ENCODE data around the gene RNU5D-1. TPM values are rescaled to one million over a fixed set of nuclear protein-coding genes. Genes with fewer than 3 reads are reported as not detected.
A peak's percentile ranks its signal among the peaks of the same experiment; 100 is the strongest.
"Not testable (repeated sequence)": the region's sequence is repeated elsewhere in the genome, so short reads cannot be mapped to it uniquely, and the experiment has no call there.

The RNU5D-1 gene
- total and polyA plus RNA-seq, 7 experiments from 2014 or later: not detected

DNA sequence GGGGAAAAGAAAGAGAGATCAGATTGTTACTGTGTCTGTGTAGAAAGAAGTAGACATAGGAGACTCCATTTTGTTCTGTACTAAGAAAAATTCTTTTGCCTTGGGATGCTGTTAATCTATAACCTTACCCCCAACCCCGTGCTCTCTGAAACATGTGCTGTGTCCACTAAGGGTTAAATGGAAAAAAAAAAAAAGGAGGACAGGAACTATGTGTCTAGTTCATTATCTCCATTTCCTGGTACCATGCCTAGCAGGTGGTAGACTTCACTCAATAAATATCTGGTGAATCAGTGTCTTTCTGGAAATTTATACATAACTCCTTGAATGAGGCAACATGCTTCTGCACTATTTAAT lies 8.0 kb upstream of the RNU5D-1 start:
- H3K9me3 ChIP-seq (ENCODE audit: control insufficient read depth in 2 of 3, low read length in 3 of 3); DNase-seq; H3K4me1 ChIP-seq (ENCODE audit: control insufficient read depth in 2 of 2, insufficient read depth in 2 of 2, low read length in 2 of 2); H3K36me3 Mint-ChIP-seq; H3K9me3 Mint-ChIP-seq; ATAC-seq; H3K27me3 Mint-ChIP-seq; H3K36me3 ChIP-seq (ENCODE audit: control insufficient read depth in 2 of 3, insufficient read depth in 3 of 3, low read length in 3 of 3); CTCF ChIA-PET; H3K27me3 ChIP-seq (ENCODE audit: control insufficient read depth in 2 of 2, insufficient read depth in 2 of 2, low read length in 2 of 2): not testable (repeated sequence)
- H3K27ac Mint-ChIP-seq: peak overlapping the region; percentile 86 to 97 (median 95)
- H3K4me3 Mint-ChIP-seq: peak overlapping the region; percentile 84 to 99 (median 94)
- intact Hi-C loops (cut with micrococcal nuclease): loop anchor here (1.0 to 5.0 kb wide), 15 partner anchors 8 to 948 kb away; partner anchors contain the start of genes MUTYH (in 2 of the 2), RNU5D-1 (in 2 of the 2), RPS8 (in 2 of the 2) and TOE1 (in 2 of the 2)
- peak overlapping the region; percentile 84 for H3K27ac ChIP-seq (ENCODE audit: low read depth, low read length)
- H3K4me1 Mint-ChIP-seq: peaks cover 9 to 34% (median 19%) of the 10 kb centered on the region in 7 donors
- peak overlapping the region; percentile 79 for H3K4me3 ChIP-seq (ENCODE audit: low read length)
- POLR2A ChIA-PET: interaction anchor here (0.6 to 1.6 kb wide), 6 partner anchors 17 to 1145 kb away, joined by 3 to 6 read pairs (median 4); partner anchors contain the start of gene PRDX1

DNA sequence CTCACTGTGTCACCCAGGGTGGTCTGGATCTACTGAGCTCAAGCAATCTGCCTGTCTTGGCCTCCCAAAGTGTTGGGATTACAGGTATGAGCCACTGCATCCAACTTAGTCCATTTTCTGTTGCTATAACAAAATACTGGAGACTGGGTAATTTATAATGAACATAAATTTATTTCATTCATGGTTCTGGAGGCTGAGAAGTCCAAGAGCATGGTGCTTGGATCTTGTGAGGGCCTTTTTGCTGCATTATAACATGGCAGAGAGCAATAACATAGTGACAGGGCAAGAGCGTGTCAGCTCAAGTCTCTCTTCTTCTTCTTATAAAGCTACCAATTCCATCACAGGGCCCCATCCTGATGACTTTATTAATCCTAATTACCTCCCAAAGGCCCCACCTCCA lies 5.0 kb upstream of the RNU5D-1 start:
- peaks cover 0 to 2% (median 0%) of the 10 kb centered on the region in 11 donors for H3K9me3 Mint-ChIP-seq
- intact Hi-C loops (cut with micrococcal nuclease): loop anchor here in 1 of 2 donors (5.0 kb wide), 2 partner anchors 379 to 951 kb away; partner anchors contain the start of genes ERI3, GPBP1L1 and TMEM69
- H3K27ac Mint-ChIP-seq: peak overlapping the region in 1 of 9 donors; percentile 0

DNA sequence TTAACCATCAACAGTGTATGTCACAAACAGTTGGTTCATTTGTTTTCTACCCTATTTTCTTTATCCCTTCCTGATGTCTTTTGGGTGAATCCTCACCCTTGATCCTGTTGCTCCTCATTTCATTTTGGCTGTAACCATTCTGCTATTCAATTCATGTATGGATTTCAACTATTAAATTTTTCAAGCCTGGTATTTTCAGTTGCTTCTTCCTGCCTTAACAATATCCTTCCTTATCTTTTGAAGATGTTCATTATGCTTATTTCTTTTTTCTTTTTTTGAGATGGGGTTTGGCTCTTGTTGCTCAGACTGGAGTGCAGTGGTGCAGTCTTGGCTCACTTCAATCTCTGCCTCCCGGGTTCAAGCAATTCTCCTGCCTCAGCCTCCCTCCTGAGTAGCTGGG lies 2.8 kb upstream of the RNU5D-1 start:
- no peaks in the 10 kb centered on the region for H3K36me3 ChIP-seq (ENCODE audit: control insufficient read depth in 2 of 3, insufficient read depth in 3 of 3, low read length in 3 of 3)
- ChIA-PET POLR2A (interaction anchor here (0.7 to 9.5 kb wide), 5 partner anchors 17 to 280 kb away, joined by 3 to 239 read pairs (median 6); partner anchors contain the start of gene RPS8), CTCF (interaction anchor here (0.8 to 1.5 kb wide), 3 partner anchors 16 to 41 kb away, joined by 3 to 5 read pairs (median 3); partner anchors contain the start of gene RPS8)
- DNase-seq (no peak), ATAC-seq (no peak)
- H3K4me1 ChIP-seq (ENCODE audit: control insufficient read depth in 2 of 2, insufficient read depth in 2 of 2, low read length in 2 of 2): peaks cover 10 to 13% of the 10 kb centered on the region in 2 donors
- no peaks in the 10 kb centered on the region for H3K36me3 Mint-ChIP-seq
- peak overlapping the region in 3 of 9 donors; percentile 41 to 69 (median 43) for H3K27ac Mint-ChIP-seq
- H3K27ac ChIP-seq (ENCODE audit: low read depth, low read length): no peak overlapping the region
- peaks cover 6 to 43% (median 31%) of the 10 kb centered on the region in 7 donors for H3K4me1 Mint-ChIP-seq
- H3K9me3 Mint-ChIP-seq: peaks cover 0 to 5% (median 0%) of the 10 kb centered on the region in 11 donors
- no peak overlapping the region for H3K4me3 Mint-ChIP-seq
- intact Hi-C loops (cut with micrococcal nuclease): loop anchor here in 1 of 2 donors (5.0 kb wide), 1 partner anchor 474 kb away; the partner anchor contains the start of gene ZSWIM5
- H3K4me3 ChIP-seq (ENCODE audit: low read length): no peak overlapping the region
- no peaks in the 10 kb centered on the region for H3K9me3 ChIP-seq (ENCODE audit: control insufficient read depth in 2 of 3, low read length in 3 of 3)
- no peaks in the 10 kb centered on the region for H3K27me3 Mint-ChIP-seq
- H3K27me3 ChIP-seq (ENCODE audit: control insufficient read depth in 2 of 2, insufficient read depth in 2 of 2, low read length in 2 of 2): no peaks in the 10 kb centered on the region

More for the DNA sequence above, 5.0 kb upstream of the RNU5D-1 start:
- H3K4me3 ChIP-seq (ENCODE audit: low read length): no peak overlapping the region
- Mint-ChIP-seq H3K27me3 (no peaks in the 10 kb centered on the region), H3K36me3 (peaks cover 0 to 3% (median 0%) of the 10 kb centered on the region in 5 donors), H3K4me3 (no peak overlapping the region), H3K4me1 (peaks cover 12 to 46% (median 38%) of the 10 kb centered on the region in 7 donors)
- DNase-seq (no peak), ATAC-seq (no peak)
- no peak overlapping the region for H3K27ac ChIP-seq (ENCODE audit: low read depth, low read length)
- ChIA-PET POLR2A (interaction anchor here (1.2 to 1.5 kb wide), 4 partner anchors 11 to 276 kb away, joined by 3 to 5 read pairs (median 4); partner anchors contain the start of genes HECTD3 and UROD), CTCF (no interaction called here)
- H3K36me3 ChIP-seq (ENCODE audit: control insufficient read depth in 2 of 3, insufficient read depth in 3 of 3, low read length in 3 of 3): no peaks in the 10 kb centered on the region
- H3K4me1 ChIP-seq (ENCODE audit: control insufficient read depth in 2 of 2, insufficient read depth in 2 of 2, low read length in 2 of 2): peaks cover 9 to 13% of the 10 kb centered on the region in 2 donors
- no peaks in the 10 kb centered on the region for H3K9me3 ChIP-seq (ENCODE audit: control insufficient read depth in 2 of 3, low read length in 3 of 3)
- H3K27me3 ChIP-seq (ENCODE audit: control insufficient read depth in 2 of 2, insufficient read depth in 2 of 2, low read length in 2 of 2): no peaks in the 10 kb centered on the region

DNA sequence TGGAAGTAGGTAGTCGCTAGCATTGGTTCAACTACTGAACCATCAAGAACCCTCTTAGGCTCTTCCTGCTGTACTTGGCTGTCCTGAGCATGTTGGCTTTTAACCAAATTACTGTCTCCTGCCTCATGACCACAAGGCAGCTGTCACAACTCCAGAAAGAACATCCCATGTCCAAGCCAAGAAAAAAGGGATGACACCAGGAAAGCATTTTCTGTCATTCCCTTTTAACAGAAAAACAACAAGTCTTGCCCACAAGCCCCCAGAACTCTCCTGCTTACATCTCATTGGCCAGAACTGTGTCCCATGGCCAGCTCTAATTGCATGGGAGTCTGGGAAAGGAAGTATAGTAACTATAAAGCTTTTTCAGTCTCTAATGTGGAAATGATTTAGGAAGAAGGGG lies 2.4 kb upstream of the RNU5D-1 start:
- Histone ChIP-seq H3K9me3 (ENCODE audit: control insufficient read depth in 2 of 3, low read length in 3 of 3) (no peaks in the 10 kb centered on the region), H3K27me3 (ENCODE audit: control insufficient read depth in 2 of 2, insufficient read depth in 2 of 2, low read length in 2 of 2) (no peaks in the 10 kb centered on the region), H3K4me3 (ENCODE audit: low read length) (no peak overlapping the region), H3K36me3 (ENCODE audit: control insufficient read depth in 2 of 3, insufficient read depth in 3 of 3, low read length in 3 of 3) (no peaks in the 10 kb centered on the region), H3K4me1 (ENCODE audit: control insufficient read depth in 2 of 2, insufficient read depth in 2 of 2, low read length in 2 of 2) (peaks cover 10 to 13% of the 10 kb centered on the region in 2 donors), H3K27ac (ENCODE audit: low read depth, low read length) (no peak overlapping the region)
- H3K4me3 Mint-ChIP-seq: no peak overlapping the region
- DNase-seq (no peak), ATAC-seq (no peak)
- CTCF ChIA-PET: interaction anchor here (0.7 to 1.5 kb wide), 5 partner anchors 18 to 767 kb away, joined by 3 to 5 read pairs (median 3); partner anchors contain the start of genes CCDC163, MMACHC and RPS8
- peaks cover 0 to 5% (median 0%) of the 10 kb centered on the region in 11 donors for H3K9me3 Mint-ChIP-seq
- intact Hi-C loops (cut with micrococcal nuclease): loop anchor here in 1 of 2 donors (5.0 kb wide), 1 partner anchor 474 kb away; the partner anchor contains the start of gene ZSWIM5
- H3K27ac Mint-ChIP-seq: peak overlapping the region in 1 of 9 donors; percentile 43
- POLR2A ChIA-PET: interaction anchor here (0.7 to 9.5 kb wide), 7 partner anchors 16 to 88 kb away, joined by 3 to 239 read pairs (median 5); partner anchors contain the start of genes PLK3 and RPS8
- peaks cover 6 to 44% (median 32%) of the 10 kb centered on the region in 7 donors for H3K4me1 Mint-ChIP-seq
- no peaks in the 10 kb centered on the region for H3K36me3 Mint-ChIP-seq
- H3K27me3 Mint-ChIP-seq: no peaks in the 10 kb centered on the region

DNA sequence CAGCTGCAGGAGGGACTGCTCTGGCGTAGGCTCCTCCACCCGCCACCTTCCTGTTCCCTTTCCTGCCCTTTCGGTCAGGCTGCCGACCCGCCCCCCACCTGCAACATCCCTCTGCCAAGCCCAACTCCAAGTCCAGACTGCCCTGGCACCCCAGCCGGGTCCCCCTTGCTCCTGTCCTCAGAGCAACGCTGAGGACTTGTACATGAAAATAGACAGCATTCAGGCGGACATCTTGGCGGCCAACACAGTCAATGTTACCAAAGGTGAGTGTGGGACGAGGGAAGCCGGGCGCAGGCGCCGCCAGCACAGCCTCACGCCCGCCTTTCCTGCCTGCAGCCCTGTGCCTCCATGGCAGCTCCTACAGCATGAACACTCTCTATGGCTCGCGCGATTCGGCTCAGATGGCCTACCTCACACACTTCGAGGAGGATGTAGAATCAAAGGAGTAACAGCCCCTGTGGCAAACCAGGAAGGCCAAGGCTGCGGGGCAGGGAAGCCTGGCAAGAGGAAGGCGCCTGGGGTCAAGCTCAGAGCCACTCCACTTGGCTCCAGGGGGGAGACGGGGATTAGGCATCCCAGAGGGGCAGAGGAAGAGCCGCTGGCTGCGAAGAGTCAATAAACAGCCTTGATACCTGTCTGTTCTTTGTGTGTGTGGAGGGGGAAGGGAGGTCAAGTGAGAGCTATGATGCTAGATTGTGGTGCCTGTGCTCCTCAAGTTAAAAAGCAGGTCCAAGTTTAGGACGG lies 5.8 kb downstream of the RNU5D-1 start:
- Histone ChIP-seq H3K4me3 (ENCODE audit: low read length) (no peak overlapping the region), H3K4me1 (ENCODE audit: control insufficient read depth in 2 of 2, insufficient read depth in 2 of 2, low read length in 2 of 2) (peaks cover 24 to 49% of the 10 kb centered on the region in 2 donors), H3K27me3 (ENCODE audit: control insufficient read depth in 2 of 2, insufficient read depth in 2 of 2, low read length in 2 of 2) (no peaks in the 10 kb centered on the region), H3K9me3 (ENCODE audit: control insufficient read depth in 2 of 3, low read length in 3 of 3) (no peaks in the 10 kb centered on the region), H3K27ac (ENCODE audit: low read depth, low read length) (peak overlapping the region; percentile 72), H3K36me3 (ENCODE audit: control insufficient read depth in 2 of 3, insufficient read depth in 3 of 3, low read length in 3 of 3) (no peaks in the 10 kb centered on the region)
- DNase-seq: no peak
- intact Hi-C loops (cut with micrococcal nuclease): loop anchor here in 1 of 2 donors (5.0 kb wide), 1 partner anchor 262 kb away; the partner anchor contains the start of gene EIF2B3
- peak overlapping the region; percentile 39 to 93 (median 87) for H3K27ac Mint-ChIP-seq
- H3K9me3 Mint-ChIP-seq: peaks cover 0 to 4% (median 0%) of the 10 kb centered on the region in 11 donors
- CTCF ChIA-PET: no interaction called here
- H3K27me3 Mint-ChIP-seq: no peaks in the 10 kb centered on the region
- POLR2A ChIA-PET: interaction anchor here (0.6 to 9.5 kb wide), 9 partner anchors 8 to 1437 kb away, joined by 3 to 239 read pairs (median 4); partner anchors contain the start of genes BEST4, BTBD19, HECTD3 and PLK3
- H3K36me3 Mint-ChIP-seq: peaks cover 0 to 6% (median 0%) of the 10 kb centered on the region in 5 donors
- peaks cover 43 to 73% (median 61%) of the 10 kb centered on the region in 7 donors for H3K4me1 Mint-ChIP-seq
- peak overlapping the region; percentile 54 to 88 (median 77) for H3K4me3 Mint-ChIP-seq
- ATAC-seq: no peak

DNA sequence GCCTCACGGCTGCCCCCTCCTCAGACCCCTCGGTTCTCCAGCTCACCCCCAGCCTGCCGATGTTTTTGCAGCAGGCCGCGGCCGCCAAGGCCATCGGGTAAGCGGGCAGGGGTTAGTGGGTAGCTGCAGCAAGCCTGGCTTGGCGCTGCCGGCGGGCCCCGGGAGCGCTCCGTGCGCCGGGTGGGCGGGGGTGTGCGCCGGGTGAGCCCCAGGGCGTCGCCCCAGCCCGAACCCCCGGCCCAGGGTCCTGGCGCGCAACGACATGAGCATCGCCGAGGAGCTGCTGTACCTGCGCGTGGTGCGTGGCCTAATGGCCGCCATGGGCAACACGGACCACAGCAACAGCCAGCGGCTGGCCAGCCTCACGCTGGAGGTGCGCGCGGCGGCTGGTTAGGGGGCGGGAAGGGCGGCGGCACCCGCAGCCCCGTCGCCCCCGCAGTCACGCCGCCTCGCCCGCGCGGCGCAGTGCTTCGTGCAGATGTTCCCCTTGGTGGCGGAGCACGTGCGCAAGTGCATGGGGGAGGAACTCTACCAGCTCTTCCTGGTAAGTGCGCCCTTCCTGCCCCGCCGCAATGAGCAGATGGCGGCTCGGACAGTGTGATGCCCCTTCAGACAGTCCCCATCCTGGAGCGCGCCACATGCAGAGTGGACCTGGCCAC lies 6.5 kb downstream of the RNU5D-1 start:
- ChIA-PET CTCF (interaction anchor here (0.5 kb wide), 1 partner anchor 95 kb away, joined by 3 read pairs; no protein-coding TSS in a partner anchor), POLR2A (interaction anchor here (0.7 to 14.5 kb wide), 11 partner anchors 6 to 579 kb away, joined by 3 to 239 read pairs (median 4); partner anchors contain the start of genes BEST4, BTBD19, DYNLT4 and HECTD3)
- intact Hi-C loops (cut with micrococcal nuclease): loop anchor here in 1 of 2 donors (5.0 kb wide), 1 partner anchor 263 kb away; the partner anchor contains the start of gene EIF2B3
- Mint-ChIP-seq H3K4me1 (peaks cover 45 to 78% (median 65%) of the 10 kb centered on the region in 7 donors), H3K27me3 (no peaks in the 10 kb centered on the region), H3K4me3 (peak overlapping the region in 9 of 10 donors; percentile 54 to 88 (median 77)), H3K36me3 (peaks cover 0 to 6% (median 0%) of the 10 kb centered on the region in 5 donors), H3K27ac (peak overlapping the region in 8 of 9 donors; percentile 39 to 97 (median 90)), H3K9me3 (peaks cover 0 to 4% (median 0%) of the 10 kb centered on the region in 11 donors)
- Histone ChIP-seq H3K27ac (ENCODE audit: low read depth, low read length) (peak overlapping the region; percentile 72), H3K36me3 (ENCODE audit: control insufficient read depth in 2 of 3, insufficient read depth in 3 of 3, low read length in 3 of 3) (no peaks in the 10 kb centered on the region), H3K9me3 (ENCODE audit: control insufficient read depth in 2 of 3, low read length in 3 of 3) (no peaks in the 10 kb centered on the region), H3K27me3 (ENCODE audit: control insufficient read depth in 2 of 2, insufficient read depth in 2 of 2, low read length in 2 of 2) (no peaks in the 10 kb centered on the region), H3K4me3 (ENCODE audit: low read length) (peak overlapping the region; percentile 60), H3K4me1 (ENCODE audit: control insufficient read depth in 2 of 2, insufficient read depth in 2 of 2, low read length in 2 of 2) (peaks cover 23 to 52% of the 10 kb centered on the region in 2 donors)
- ATAC-seq (no peak), DNase-seq (no peak)
